ENCODE results near the gene DDX23.

- no peak for TF ChIP-seq CTCF (IDR thresholded peaks at IDR 0.05)
- TF ChIP-seq, protein P1, sequence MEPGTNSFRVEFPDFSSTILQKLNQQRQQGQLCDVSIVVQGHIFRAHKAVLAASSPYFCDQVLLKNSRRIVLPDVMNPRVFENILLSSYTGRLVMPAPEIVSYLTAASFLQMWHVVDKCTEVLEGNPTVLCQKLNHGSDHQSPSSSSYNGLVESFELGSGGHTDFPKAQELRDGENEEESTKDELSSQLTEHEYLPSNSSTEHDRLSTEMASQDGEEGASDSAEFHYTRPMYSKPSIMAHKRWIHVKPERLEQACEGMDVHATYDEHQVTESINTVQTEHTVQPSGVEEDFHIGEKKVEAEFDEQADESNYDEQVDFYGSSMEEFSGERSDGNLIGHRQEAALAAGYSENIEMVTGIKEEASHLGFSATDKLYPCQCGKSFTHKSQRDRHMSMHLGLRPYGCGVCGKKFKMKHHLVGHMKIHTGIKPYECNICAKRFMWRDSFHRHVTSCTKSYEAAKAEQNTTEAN (CRISPR knock-in tag; IDR thresholded peaks at IDR 0.05): no peak
These were observed 23.7 kb downstream of the DDX23 start for GRCh38 chr12:48828293-48828692.

Data from WTC11 (cell line).